Mesodermal cell (in vitro differentiated cells): ENCODE data around the gene IL1R1.

ENCODE experiments used
- H3K27ac ChIP-seq: 2 replicates; pipeline ENCODE4 v1.7.0; 2013; ENCODE audit warnings: mild to moderate bottlenecking, low read depth, low read length, moderate library complexity; ENCODE audit not compliant: severe bottlenecking
- H3K36me3 ChIP-seq: 2 replicates; pipeline ENCODE4 v1.7.1; 2013; ENCODE audit warnings: mild to moderate bottlenecking, low read length, moderate library complexity; ENCODE audit not compliant: control insufficient read depth, insufficient read depth
- H3K4me1 ChIP-seq: one replicate; pipeline ENCODE4 v1.7.1; 2013; ENCODE audit warnings: mild to moderate bottlenecking, low read length; ENCODE audit not compliant: insufficient read depth, control insufficient read depth, poor library complexity, severe bottlenecking
- H3K4me3 ChIP-seq: 2 replicates; pipeline ENCODE4 v1.7.0; 2013; ENCODE audit warnings: low read length, control low read depth, mild to moderate bottlenecking; ENCODE audit not compliant: insufficient read depth, poor library complexity, severe bottlenecking; ENCODE audit errors: extremely low read depth
- H3K9me3 ChIP-seq: 2 replicates; pipeline ENCODE4 v1.7.1; 2013; ENCODE audit warnings: mild to moderate bottlenecking, low read length, moderate library complexity; ENCODE audit not compliant: control insufficient read depth
- WGBS, 2 experiments: methylation state at CpG; one replicate each; pipeline ENCODE4 v1.1.5; 2013; ENCODE audit warnings: missing lambda C conversion rate in 2 of 2; ENCODE audit not compliant: insufficient coverage in 2 of 2; 5-methylcytosine and 5-hydroxymethylcytosine counted together

IL1R1 gene

DNA sequence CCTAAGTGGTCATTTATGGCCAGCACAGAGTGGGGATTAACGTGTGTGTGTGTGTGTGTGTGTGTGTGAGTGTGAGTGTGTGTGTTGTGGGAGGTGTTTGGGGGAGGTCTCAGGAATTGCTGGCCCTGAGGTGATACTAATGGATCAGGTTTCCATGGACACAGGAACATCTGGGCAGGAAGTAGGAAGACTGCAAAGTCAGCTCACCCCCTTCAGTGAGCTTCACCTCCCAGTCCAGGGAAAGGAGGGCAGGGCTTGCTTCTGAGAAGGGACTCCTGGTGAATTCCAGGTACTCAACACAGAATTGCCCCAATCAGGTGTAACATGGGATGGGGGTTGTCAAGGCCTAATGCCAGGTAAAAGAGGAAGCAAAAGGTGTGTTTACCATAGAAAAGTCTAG lies 30.3 kb upstream of the IL1R1 start:
- WGBS, 2 experiments: 67 to 100% methylated on average over 1 of the region's 1 CpG

GRCh38 chr2:102112692-102113665 lies 29.6 kb upstream of the IL1R1 start:
- no peaks in the 10 kb centered on the region for H3K9me3 ChIP-seq
- no peaks in the 10 kb centered on the region for H3K36me3 ChIP-seq
- no peak overlapping the region for H3K27ac ChIP-seq
- H3K4me1 ChIP-seq: peaks cover 3% of the 10 kb centered on the region
- H3K4me3 ChIP-seq: no peak overlapping the region
- 96 to 100% methylated on average over 5 to 7 of the region's 10 CpGs for WGBS, 2 experiments

More for the DNA sequence above, 30.3 kb upstream of the IL1R1 start:
- no peak overlapping the region for H3K4me3 ChIP-seq
- H3K36me3 ChIP-seq: no peaks in the 10 kb centered on the region
- H3K4me1 ChIP-seq: peaks cover 3% of the 10 kb centered on the region
- H3K9me3 ChIP-seq: no peaks in the 10 kb centered on the region
- no peak overlapping the region for H3K27ac ChIP-seq

DNA sequence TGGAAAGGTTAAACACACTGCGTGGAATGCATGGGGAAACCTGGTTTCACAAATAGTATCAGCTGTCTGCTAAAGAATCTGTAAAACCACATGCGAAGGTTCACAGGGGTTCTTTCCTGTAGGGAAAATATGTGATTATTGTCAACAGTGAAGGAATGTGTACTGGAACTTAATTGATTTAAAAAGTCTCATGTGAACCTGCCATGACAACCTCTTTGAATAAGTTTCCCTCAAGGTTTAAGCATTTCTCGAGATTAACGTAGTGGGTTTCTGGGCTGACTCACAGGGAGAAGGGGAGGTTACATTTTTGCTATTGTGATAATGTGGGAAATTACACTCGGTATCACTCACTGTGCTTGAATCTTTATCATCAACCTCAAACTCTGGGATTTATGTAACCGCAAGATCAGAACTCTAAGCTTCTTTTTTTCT lies 28.2 kb upstream of the IL1R1 start:
- Histone ChIP-seq H3K4me1 (peaks cover 3% of the 10 kb centered on the region), H3K27ac (no peak overlapping the region), H3K36me3 (no peaks in the 10 kb centered on the region), H3K4me3 (no peak overlapping the region), H3K9me3 (no peaks in the 10 kb centered on the region)
- 81 to 95% methylated on average over 2 of the region's 6 CpGs for WGBS, 2 experiments

DNA sequence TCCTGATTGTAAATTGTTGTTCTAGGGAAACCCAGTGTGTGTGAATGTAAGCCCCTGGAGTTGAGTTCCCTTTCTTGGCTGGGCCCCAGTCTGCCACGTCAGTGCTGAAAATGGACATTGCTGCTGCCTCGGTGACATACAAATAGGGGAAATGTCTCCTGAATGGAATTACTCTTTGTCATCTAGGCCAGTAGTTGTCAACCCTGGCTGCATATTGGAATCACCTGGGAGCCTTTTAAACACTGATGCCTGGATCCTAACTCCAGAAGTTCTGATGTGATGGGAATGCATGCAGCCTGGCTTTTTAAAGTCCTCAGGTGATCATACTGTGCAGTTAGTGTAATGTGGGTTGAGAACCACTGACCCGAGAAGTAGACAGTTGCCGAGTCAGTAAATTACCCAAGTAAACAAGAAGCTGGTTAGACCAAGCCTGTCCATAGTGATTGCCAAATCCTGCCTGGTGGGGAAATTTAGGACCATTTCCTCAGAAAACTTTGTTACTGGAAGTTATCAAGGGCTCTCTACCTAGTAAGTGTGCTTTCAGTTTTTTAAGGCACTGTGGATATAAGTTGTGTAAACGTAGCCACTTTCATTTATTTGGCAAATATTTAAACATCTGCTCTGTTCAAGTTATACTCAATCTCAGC lies 27.6 kb upstream of the IL1R1 start:
- H3K27ac ChIP-seq: no peak overlapping the region
- WGBS, 2 experiments: 93 to 94% methylated on average over 4 of the region's 5 CpGs
- H3K4me1 ChIP-seq: peaks cover 3% of the 10 kb centered on the region
- no peaks in the 10 kb centered on the region for H3K9me3 ChIP-seq
- H3K4me3 ChIP-seq: no peak overlapping the region
- H3K36me3 ChIP-seq: no peaks in the 10 kb centered on the region

GRCh38 chr2:102116630-102117471 lies 25.7 kb upstream of the IL1R1 start:
- Histone ChIP-seq H3K4me1 (peaks cover 4% of the 10 kb centered on the region), H3K36me3 (no peaks in the 10 kb centered on the region), H3K9me3 (no peaks in the 10 kb centered on the region), H3K4me3 (no peak overlapping the region), H3K27ac (no peak overlapping the region)
- WGBS, 2 experiments: 76 to 93% methylated on average over 3 to 6 of the region's 8 CpGs

- H3K27ac ChIP-seq: no peak overlapping the region
- no peaks in the 10 kb centered on the region for H3K36me3 ChIP-seq
- 96 to 100% methylated on average over 2 to 4 of the region's 6 CpGs for WGBS, 2 experiments
Measured at GRCh38 chr2:102117472-102117858, 25.1 kb upstream of the IL1R1 start.

DNA sequence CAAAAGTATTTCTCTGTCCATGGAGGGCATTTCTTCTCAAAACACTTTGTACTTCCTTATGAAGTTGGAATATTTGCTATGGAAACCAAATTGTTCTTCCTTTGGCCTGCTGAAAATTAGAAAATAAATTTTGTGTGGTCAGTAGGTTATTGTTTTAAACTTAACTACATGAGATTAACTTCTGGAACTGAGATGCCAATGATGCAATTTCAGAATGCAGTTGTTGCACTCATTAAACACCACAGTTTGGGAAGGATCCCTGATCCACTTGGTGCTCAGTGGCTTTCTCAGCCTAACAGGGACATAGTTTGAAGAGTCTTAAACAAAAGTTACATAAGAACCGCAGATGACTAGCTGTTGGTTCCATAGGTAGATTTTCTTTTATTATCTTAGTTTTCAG lies 23.3 kb upstream of the IL1R1 start:
- H3K4me1 ChIP-seq: peaks cover 4% of the 10 kb centered on the region
- WGBS, 2 experiments: no CpG with 5 or more reads among the region's 1 CpG
- no peaks in the 10 kb centered on the region for H3K9me3 ChIP-seq
- no peak overlapping the region for H3K27ac ChIP-seq
- H3K4me3 ChIP-seq: no peak overlapping the region
- no peaks in the 10 kb centered on the region for H3K36me3 ChIP-seq

More at GRCh38 chr2:102117472-102117858, 25.1 kb upstream of the IL1R1 start:
- H3K4me1 ChIP-seq: peaks cover 7% of the 10 kb centered on the region
- no peak overlapping the region for H3K4me3 ChIP-seq
- no peaks in the 10 kb centered on the region for H3K9me3 ChIP-seq

DNA sequence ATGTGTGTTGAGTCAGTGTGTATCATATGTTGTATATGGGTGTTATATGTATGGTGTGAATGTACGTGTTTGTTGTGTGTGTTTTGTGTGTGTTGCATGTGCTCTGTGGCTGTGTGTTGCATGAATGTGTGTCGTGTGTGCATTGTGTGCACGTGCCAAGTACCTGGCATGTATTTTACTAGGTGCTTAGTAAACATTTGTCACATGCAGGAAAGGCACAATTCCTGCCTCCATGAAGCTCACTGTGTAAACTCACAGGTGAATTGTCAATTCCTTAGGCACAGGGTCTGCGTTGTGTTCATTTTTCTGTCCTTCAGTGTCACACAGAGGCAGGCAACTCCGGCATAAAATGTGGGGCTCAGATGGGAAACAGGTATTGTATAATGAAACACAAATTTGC lies 22.3 kb upstream of the IL1R1 start:
- H3K4me3 ChIP-seq: no peak overlapping the region
- WGBS, 2 experiments: 86 to 89% methylated on average over 3 to 4 of the region's 5 CpGs
- H3K9me3 ChIP-seq: no peaks in the 10 kb centered on the region
- H3K36me3 ChIP-seq: no peaks in the 10 kb centered on the region
- H3K4me1 ChIP-seq: peaks cover 4% of the 10 kb centered on the region
- H3K27ac ChIP-seq: no peak overlapping the region

GRCh38 chr2:102120701-102121159 lies 21.8 kb upstream of the IL1R1 start:
- 91 to 99% methylated on average over 5 to 6 of the region's 6 CpGs for WGBS, 2 experiments
- Histone ChIP-seq H3K4me3 (no peak overlapping the region), H3K9me3 (no peaks in the 10 kb centered on the region), H3K36me3 (no peaks in the 10 kb centered on the region), H3K27ac (no peak overlapping the region), H3K4me1 (peaks cover 4% of the 10 kb centered on the region)

DNA sequence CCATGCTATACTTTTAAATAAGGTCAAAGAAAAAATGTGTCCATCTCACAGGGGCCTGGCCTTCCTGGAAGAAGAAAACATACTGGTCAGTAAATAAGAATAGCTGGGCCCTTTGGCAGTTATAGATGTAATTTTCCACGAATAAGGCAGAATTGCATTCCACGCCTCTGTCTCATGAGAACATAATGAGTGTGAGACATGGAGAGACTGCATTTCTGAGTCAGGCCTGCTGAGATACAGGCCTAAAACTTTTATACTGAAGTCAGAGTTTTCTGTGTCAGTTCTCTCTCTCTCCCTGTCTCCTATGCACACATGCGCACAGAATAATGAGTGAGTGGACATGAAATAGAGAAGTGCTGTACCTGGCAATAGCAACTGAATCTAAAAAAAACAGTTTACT lies 20.4 kb upstream of the IL1R1 start:
- Histone ChIP-seq H3K4me1 (peaks cover 4% of the 10 kb centered on the region), H3K36me3 (no peaks in the 10 kb centered on the region), H3K4me3 (no peak overlapping the region), H3K27ac (no peak overlapping the region), H3K9me3 (no peaks in the 10 kb centered on the region)
- 92% methylated on average over 2 of the region's 3 CpGs for WGBS, 2 experiments
